ENCODE measurements around the gene APIP. TPM values are rescaled to one million over a fixed set of nuclear protein-coding genes. Genes with fewer than 3 reads are reported as not detected.
"Not testable (repeated sequence)": the region's sequence is repeated elsewhere in the genome, so short reads cannot be mapped to it uniquely, and the experiment has no call there.

APIP gene
- total RNA-seq, 2 donors from 2014 or later, result 23.9 to 33.1 TPM

GRCh38 chr11:34899633-34900016 lies 16.6 kb downstream of the APIP start:
- H3K27me3 ChIP-seq (replicated peaks; ENCODE audit: insufficient read depth), result no peaks in the 10 kb centered on the region
- DNase-seq (ENCODE audit: low spot score), result no peak
- H3K27ac ChIP-seq, result no peak overlapping the region
- no peaks in the 10 kb centered on the region for H3K9me3 ChIP-seq
- no peak overlapping the region for H3K4me3 ChIP-seq
- TF ChIP-seq POLR2A (IDR thresholded peaks at IDR 0.05) (no peak), CTCF (IDR thresholded peaks at IDR 0.05) (no peak), POLR2AphosphoS5 (IDR thresholded peaks at IDR 0.05) (no peak)
- H3K36me3 ChIP-seq, result no peaks in the 10 kb centered on the region
- 96% methylated on average over 5 of the region's 5 CpGs for WGBS
- no peaks in the 10 kb centered on the region for H3K4me1 ChIP-seq (replicated peaks)
- intact Hi-C loops (cut with DNase I), result loop anchor here (5.0 to 10.0 kb wide), 2 partner anchors 397 to 545 kb away; partner anchors contain the start of gene ABTB2

GRCh38 chr11:34898474-34898873 lies 17.7 kb downstream of the APIP start:
- intact Hi-C loops (cut with DNase I), result loop anchor here (5.0 to 10.0 kb wide), 2 partner anchors 396 to 544 kb away; partner anchors contain the start of gene ABTB2
- TF ChIP-seq POLR2AphosphoS5 (IDR thresholded peaks at IDR 0.05) (no peak), POLR2A (IDR thresholded peaks at IDR 0.05) (no peak), CTCF (IDR thresholded peaks at IDR 0.05) (no peak)
- DNase-seq (ENCODE audit: low spot score), result no peak
- WGBS, result 73% methylated on average over 10 of the region's 10 CpGs
- H3K4me1 ChIP-seq (replicated peaks), result no peaks in the 10 kb centered on the region
- H3K9me3 ChIP-seq, result no peaks in the 10 kb centered on the region
- no peak overlapping the region for H3K27ac ChIP-seq
- no peaks in the 10 kb centered on the region for H3K36me3 ChIP-seq
- H3K27me3 ChIP-seq (replicated peaks; ENCODE audit: insufficient read depth), result no peaks in the 10 kb centered on the region
- no peak overlapping the region for H3K4me3 ChIP-seq

- WGBS, result 81% methylated on average over 3 of the region's 3 CpGs
- TF ChIP-seq POLR2AphosphoS5 (IDR thresholded peaks at IDR 0.05), result no peak
- no peak for TF ChIP-seq POLR2A (IDR thresholded peaks at IDR 0.05)
- TF ChIP-seq CTCF (IDR thresholded peaks at IDR 0.05), result no peak
Measured at GRCh38 chr11:34897171-34897870, 18.9 kb downstream of the APIP start.

GRCh38 chr11:34896191-34896590 lies 20.0 kb downstream of the APIP start:
- not testable (repeated sequence) for H3K4me1 ChIP-seq (replicated peaks); H3K27me3 ChIP-seq (replicated peaks; ENCODE audit: insufficient read depth); H3K4me3 ChIP-seq; H3K9me3 ChIP-seq; H3K27ac ChIP-seq; DNase-seq (ENCODE audit: low spot score); H3K36me3 ChIP-seq
- 94% methylated on average over 3 of the region's 3 CpGs for WGBS
- intact Hi-C loops (cut with DNase I), result loop anchor here (5.0 to 10.0 kb wide), 2 partner anchors 394 to 541 kb away; partner anchors contain the start of gene ABTB2

More at GRCh38 chr11:34897171-34897870, 18.9 kb downstream of the APIP start:
- intact Hi-C loops (cut with DNase I), result loop anchor here (5.0 to 10.0 kb wide), 2 partner anchors 395 to 543 kb away; partner anchors contain the start of gene ABTB2
- no peaks in the 10 kb centered on the region for H3K36me3 ChIP-seq
- no peak overlapping the region for H3K27ac ChIP-seq
- no peaks in the 10 kb centered on the region for H3K27me3 ChIP-seq (replicated peaks; ENCODE audit: insufficient read depth)
- H3K4me1 ChIP-seq (replicated peaks), result no peaks in the 10 kb centered on the region
- H3K4me3 ChIP-seq, result no peak overlapping the region
- no peaks in the 10 kb centered on the region for H3K9me3 ChIP-seq
- no peak for DNase-seq (ENCODE audit: low spot score)

GRCh38 chr11:34893416-34893815 lies 22.8 kb downstream of the APIP start:
- H3K36me3 ChIP-seq, result no peaks in the 10 kb centered on the region
- DNase-seq (ENCODE audit: low spot score), result no peak
- no peaks in the 10 kb centered on the region for H3K9me3 ChIP-seq
- TF ChIP-seq POLR2AphosphoS5 (IDR thresholded peaks at IDR 0.05) (no peak), POLR2A (IDR thresholded peaks at IDR 0.05) (no peak), CTCF (IDR thresholded peaks at IDR 0.05) (no peak)
- 94% methylated on average over 1 of the region's 1 CpG for whole genome bisulfite sequencing
- no peaks in the 10 kb centered on the region for H3K27me3 ChIP-seq (replicated peaks; ENCODE audit: insufficient read depth)
- no peak overlapping the region for H3K4me3 ChIP-seq
- no peaks in the 10 kb centered on the region for H3K4me1 ChIP-seq (replicated peaks)
- H3K27ac ChIP-seq, result no peak overlapping the region
- intact Hi-C loops (cut with DNase I), result loop anchor here (10.0 kb wide), 1 partner anchor 539 kb away; the partner anchor contains the start of gene ABTB2
